Activated T-cell treated with anti-CD3 and anti-CD28 coated beads for 4 hours (primary cell): ENCODE data around the gene TMEM150A.
"Not testable (repeated sequence)": the region's sequence is repeated elsewhere in the genome, so short reads cannot be mapped to it uniquely, and the experiment has no call there.

ENCODE experiments used
- DNase-seq: peaks from one replicate; pipeline ENCODE4 v3.0.0-alpha.2; 2020

Gene TMEM150A, protein sequence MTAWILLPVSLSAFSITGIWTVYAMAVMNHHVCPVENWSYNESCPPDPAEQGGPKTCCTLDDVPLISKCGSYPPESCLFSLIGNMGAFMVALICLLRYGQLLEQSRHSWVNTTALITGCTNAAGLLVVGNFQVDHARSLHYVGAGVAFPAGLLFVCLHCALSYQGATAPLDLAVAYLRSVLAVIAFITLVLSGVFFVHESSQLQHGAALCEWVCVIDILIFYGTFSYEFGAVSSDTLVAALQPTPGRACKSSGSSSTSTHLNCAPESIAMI

DNA sequence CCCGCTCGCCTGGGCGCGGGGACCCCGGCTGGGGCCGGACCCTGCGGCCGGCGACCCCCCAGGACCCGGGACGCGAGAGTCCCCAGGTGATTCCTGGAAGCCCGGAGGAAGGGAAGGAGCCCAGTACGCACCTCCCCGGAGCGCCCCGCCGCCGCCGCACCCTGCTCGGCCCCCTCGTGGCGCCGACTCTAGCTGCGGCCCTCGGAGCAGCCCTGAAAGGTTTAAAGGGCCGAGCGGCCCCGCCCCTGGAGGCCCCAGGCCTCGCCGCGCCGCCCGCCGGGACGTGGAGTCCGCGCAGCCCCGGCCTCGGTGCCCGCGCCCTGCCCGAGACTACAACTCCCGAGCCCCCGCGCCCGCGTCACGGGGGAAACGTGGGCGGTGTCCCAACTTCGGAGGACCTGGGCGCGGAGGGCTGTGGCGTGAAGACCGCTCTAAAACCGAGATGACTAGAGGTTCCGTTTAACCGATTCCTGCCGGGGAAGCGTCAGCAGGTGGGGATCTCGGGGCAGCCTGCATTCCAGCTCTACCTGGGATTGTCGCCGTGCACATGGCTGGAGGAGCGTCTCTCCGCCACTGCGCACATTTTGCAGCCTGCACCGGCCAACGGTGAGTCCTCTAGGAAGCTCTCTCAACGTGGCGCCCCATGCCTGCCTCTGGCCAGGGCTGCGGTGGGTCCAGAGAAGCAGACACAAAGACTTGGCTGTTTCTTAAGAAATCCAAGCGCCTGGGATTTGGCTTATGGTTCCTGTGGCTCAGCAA, at the start of gene TMEM150A:
Gene TMEM150A (minus strand): TSS at position 223 of the 759 bp plus-strand sequence. CDS start 750 bp downstream, outside the sequence.
- DNase-seq = peak; percentile 76

DNA sequence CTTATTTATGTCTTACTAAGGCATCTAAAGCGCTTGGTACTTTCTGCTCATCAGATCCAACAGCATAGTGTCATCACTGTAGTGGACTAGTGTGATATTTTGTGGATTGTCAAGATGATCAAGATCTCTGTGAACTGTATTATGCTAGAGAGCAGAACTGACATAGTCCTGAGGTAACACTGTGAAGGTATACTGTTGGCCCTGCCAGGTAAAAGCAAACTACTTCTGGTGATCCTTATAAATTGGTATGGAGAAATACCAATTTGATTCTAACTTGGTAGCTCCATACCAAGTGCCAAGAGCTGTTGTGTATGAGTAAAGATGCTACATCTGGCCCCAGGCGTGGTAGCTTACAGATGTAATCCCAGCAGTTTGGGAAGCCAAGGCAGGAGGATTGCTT, 49.6 kb upstream of the TMEM150A start:
- DNase-seq = no peak

DNA sequence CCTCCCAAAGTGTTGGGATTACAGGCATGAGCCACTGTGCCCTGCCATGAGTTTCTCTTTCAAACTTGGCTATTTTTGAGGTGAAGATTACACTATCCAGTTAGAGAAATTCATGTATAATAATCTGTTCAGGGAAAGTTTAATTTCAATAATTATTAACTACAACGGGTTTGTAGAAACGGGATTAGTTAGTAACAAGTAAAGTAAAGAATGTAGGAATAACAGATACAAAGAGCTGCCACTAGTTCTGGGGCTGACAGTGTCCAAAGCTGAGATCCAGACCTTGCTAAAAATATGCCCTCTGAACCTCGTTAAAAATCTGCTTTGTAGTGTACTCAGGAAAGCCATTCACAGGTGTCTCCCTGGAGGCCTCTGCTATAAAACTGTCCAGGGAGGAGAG, 48.6 kb upstream of the TMEM150A start:
- DNase-seq = no peak

DNA sequence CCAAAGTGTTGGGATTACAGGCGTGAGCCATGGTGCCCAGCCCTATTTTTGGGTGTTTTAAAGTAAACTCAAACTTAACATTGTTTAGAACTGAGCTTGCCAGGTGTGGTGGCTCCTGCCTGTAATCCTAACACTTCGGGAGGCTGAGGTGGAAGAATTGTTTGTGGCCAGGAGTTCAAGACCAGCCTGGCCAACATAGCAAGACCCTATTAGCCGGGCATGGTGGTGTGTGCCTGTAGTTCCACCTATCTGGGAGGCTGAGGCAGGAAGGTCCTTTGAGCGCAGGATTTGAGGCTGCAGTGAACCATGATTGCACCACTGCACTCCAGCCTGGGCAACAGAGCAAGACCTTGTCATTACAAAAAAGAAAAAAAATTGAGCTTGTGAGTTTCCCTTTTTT, 48.0 kb upstream of the TMEM150A start:
- DNase-seq = no peak

DNA sequence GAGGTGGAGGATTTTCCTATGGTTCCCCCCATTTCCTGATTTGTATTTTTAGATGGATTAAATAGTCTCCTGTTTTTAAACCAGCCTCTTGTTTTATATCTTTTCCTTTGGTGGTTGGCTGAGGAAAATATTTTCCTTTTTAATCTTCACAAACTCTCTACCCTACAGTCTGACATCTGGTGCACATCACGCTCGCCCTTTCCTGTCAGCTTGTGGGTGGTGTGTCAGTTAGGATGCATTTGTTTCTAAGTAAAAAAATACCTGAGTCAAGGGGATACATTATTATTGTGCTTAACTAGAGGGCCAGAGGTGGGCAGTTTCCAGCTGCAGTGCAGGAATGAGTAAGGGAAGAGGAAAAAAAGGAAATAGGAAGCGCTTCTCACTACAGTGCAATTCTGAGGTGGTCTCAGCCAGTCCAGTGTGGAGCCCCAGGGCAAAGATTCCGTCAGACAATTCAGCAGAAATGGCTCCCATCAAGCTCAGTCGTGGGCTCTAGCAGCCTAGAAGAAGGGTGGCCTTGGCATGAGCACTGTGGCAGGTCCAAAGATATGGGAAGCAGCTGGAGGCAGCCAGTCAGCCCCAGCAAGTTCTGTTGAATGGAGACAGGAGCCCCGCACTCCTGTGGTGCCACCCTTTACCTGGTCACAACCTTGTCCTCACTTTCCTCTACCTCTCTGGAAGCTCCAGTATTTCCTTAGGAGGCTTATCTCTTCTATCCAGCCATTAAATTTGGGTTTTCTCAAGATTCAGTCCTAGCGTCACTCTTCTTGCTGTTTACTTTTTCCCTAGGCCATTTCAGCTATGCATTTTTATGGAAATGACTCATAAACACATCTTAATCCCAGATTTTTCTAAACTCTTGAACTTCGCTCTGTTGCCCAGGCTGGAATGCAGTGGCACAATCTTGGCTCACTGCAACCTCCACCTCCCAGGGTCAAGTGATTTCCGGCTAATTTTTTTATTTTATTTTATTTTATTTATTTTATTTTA, 47.0 kb upstream of the TMEM150A start:
- DNase-seq = no peak

DNA sequence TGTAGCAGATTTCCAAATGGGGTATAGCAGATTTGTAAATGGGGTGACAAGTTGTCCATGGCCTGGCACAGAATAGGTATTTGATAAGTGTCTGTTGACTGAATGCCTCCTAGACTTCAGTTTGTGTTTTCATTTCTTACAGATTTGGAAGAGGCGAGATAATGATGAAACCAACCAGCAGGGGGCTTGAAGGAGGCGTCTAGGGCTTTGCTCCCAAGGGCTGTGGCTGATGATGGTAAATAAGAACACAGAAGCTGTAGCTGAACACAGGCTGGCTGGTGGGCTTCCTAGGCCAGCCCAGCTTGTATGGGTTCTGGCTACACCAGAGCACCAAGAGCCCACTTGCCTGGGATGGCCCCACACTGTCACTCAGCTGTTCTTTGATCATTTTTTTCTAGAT, 46.1 kb upstream of the TMEM150A start:
- DNase-seq = no peak

DNA sequence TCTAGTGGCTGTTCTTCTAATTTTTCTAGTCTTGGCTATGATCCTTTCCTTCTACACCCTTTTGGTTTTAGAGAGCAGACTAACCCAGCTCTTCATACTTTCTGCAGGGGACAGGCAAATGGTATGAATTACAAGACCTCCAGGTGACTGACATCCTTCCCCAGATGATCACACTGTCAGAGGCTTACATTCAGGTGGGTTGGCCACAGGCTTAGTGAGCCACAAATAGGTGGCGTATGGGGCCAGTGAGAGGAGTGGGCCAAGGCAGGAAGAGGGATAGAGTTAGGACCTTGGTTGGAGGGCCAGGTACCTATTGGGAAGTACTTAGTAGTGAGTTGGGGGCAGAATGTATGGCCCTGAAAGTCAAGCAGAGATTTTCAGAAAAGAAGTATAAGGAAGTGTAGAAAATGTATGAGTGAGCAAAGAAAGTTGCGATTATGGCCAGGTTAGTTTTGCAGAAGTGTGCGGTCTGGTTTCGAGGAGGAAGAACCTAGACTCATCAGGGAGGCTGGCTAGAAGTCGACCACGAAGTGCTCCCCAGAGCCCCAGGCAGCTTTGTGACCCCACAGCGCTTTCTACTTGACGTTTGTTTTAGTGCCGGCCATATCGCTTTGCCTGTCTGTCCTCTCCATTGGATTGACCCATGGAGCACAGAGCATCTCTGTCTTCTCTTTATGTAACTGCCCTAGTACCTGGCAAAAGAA, 45.5 kb upstream of the TMEM150A start:
- DNase-seq = no peak

DNA sequence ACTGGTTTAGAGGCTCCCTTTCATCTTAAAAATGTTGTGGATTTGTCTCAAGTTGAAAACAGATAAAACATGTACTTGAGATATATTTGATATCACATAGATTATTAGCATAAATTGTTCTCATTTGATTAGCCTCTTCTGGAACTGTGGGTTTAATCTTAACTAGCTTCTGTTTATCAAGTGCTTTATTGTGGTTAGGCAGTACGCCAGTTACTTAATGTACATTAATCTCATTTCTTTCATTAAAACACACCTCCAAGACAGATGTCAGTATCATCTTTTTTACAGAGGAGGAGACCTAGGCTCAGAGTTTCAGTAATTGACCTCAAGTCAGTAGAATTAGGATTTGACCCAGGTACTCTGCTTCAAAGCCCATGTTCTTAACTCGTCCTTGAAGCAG, 43.7 kb upstream of the TMEM150A start:
- no peak for DNase-seq

DNA sequence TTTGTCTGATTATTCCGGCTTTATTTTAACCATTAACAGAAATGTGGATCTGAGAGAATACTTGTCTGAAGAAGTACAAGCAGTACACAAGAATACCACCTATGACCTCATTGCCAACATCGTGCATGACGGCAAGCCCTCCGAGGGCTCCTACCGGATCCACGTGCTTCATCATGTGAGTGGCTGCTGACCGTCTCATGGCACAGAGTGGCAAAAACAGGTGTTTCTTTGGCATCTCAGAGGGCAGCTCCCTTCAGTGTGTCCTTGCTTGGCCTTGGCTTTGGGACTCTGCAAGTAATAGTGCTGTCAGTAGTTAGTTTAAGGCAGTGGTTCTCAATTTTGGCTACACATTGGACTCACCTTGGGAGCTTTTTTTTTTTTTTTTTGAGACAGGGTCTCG, 42.4 kb upstream of the TMEM150A start:
- no peak for DNase-seq

DNA sequence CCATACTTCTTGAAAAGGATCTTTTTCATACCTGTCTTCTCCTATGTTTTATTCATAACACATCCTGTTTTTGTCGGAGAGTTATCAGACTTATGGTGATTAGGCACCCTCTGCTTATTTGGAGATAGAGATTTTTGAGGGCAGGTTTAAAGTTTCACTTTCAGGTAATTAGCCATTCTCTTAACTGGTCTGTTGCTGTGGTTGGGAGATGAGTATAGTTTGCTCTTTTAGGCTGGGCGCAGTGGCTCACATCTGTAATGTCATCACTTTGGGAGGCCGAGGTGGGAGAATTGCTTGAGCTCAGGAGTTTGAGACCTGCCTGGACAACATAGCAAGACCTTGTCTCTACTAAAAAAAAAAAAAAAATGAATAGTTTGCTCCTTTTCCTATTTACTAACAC, 40.2 kb upstream of the TMEM150A start:
- DNase-seq = no peak

DNA sequence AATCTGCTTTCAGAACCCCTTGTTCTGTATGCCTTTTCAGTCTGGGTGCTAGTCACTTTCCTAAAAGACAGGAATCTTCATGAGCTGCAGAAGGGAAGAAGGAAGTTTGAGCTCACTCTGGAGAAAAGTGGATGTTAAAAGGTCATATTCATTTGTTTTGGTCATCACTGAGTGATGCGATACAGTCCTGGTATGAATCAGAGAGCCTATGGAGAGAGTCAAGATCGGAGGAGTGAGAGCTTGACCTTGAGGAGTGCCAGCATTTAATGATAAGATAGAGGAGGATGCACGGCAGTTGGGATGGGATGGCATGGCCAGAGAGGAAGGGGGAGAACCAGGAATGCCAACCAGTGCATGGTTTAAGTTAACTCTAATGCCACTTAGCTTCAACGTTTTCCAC, 33.1 kb upstream of the TMEM150A start:
- DNase-seq = no peak

DNA sequence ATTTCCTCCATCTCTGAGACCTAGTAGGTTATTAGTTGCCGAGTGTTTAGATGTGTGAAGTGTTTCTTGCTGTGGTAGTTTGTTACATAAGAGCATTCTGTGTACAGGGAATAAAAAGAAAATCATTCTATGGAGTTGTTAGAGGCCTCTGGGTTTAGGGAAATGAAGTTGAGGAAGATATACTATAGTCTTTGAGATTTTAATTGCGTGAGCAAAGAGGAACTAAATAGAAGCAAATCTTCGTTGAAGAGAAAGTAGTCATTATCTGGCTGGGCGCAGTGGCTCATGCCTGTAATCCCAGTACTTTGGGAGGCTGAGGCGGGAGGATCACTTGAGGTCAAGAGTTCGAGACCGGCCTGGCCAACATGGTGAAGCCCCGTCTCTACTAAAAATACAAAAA, 32.5 kb upstream of the TMEM150A start:
- DNase-seq = no peak

DNA sequence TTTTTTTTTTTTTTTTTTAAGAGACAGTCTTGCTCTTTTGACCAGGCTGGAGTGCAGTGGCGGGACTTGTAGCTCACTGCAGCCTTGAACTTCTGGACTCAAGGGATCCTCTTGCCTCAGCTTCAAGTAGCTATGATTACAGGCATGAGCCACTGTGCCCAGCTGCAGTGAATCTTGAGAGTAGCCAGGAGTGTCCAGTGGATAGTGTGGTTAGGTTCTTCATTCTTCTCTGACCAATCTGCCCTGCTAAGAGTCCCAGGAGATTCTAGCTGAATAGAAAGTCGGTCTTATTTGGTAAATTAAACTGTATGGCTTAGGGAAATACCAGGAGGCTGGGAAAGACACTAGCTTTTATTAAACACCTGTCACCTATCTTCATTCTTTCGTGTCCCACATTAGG, 28.8 kb upstream of the TMEM150A start:
- no peak for DNase-seq

DNA sequence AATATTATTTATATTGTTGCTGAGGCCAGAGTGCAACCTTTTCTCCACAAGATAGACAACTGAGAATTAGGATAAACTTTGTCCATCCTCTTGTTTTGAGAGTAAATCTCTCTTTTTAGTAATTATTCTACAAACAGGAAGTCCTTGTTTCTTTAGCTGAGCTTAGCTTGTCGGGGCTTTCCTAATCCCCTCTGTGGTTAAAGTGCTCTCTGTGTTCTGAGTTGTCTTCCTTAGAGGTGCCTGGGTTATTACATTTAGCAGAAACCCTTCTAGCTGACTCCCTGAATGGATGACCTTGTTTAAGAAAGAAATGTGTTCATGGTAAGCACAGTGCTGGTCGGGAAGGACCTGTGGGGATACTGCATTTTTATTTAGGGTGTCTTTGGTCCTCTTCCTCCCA, 26.2 kb upstream of the TMEM150A start:
- DNase-seq = no peak

DNA sequence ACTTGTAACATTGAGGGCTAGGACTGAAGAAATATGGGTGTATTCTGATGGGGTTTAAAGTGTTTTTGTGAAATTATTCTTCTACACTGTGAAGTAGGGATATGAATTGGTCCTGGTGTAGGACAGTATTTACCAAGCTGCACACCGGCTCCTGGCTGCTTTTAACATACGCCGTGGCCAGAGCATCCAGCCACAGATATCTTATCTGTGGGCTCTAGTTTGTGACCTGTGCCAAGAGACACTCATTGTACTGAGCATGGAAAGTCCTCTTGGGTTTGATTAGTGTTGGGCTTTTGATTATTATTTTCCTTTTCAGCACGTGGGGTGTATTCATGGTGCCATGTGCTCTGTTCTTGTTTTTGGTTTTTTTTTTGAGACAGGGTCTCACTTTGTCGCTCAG, 21.5 kb upstream of the TMEM150A start:
- DNase-seq = no peak

DNA sequence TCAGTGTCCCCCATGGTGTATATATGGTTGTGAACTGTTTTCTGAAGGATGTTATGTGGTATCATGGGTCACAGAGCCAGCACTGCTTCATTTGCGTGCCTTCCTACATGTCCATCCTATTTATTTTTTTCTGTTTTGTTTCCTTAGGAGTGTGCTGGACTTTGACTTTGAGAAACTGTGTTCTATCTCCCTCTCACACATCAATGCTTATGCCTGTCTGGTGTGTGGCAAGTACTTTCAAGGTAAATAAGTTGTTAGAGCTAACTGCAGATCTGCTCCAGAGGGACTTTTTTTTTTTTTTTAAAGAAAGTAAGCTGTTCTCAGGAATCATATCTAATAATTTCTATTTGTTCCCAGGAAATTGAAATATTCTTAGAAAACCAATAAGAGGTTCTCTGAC, 18.8 kb upstream of the TMEM150A start:
- DNase-seq = no peak

DNA sequence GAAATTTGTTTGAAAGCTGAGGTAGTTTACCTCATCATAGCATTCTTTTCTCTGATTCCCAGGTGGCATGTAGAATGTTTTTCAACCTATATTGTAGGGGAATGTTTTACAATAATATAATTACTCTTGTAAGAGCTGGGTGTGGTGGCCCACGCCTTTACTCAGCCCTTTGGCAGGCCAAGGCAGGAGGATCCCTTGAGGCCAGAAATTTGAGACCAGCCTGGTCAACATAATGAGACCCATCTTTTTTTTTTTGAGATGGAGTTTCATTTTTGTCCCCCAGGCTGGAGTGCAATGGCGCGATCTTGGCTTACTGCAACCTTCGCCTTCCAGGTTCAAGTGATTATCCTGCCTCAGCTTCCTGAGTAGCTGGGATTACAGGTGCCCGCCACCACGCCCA, 17.1 kb upstream of the TMEM150A start:
- DNase-seq = no peak

DNA sequence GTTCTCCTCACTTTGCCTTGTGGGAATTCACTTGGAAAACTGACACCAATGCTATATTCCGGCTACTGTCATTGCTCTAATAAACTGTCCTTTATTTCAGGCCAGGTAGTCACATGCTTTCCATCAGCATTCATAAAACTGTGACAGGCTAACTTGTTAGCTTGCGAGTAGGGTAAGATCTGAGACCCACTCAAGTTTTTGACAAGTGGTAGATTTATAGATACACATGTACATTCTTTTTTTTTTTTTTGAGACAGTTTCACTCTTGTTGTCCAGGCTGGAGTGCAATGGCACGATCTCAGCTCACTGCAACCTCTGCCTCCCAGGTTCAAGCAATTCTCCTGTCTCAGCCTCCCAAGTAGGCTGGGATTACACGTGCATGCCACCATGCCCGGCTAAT, 15.2 kb upstream of the TMEM150A start:
- not testable (repeated sequence) for DNase-seq

DNA sequence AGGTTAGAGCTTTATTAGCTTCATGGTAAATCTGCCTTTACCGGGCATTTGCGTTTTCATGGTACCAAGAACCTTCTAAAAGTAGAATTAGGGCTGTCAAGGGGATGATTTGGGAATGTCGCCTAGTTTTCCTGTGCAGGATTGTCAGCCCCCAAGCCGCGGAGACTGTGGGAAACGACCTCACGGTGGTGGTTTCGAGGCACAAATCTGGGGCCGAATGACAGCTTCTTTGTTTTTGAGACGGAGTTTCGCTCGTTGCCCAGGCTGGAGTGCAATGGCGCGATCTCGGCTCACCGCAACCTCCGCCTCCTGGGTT, 12.9 kb upstream of the TMEM150A start:
- DNase-seq = no peak

DNA sequence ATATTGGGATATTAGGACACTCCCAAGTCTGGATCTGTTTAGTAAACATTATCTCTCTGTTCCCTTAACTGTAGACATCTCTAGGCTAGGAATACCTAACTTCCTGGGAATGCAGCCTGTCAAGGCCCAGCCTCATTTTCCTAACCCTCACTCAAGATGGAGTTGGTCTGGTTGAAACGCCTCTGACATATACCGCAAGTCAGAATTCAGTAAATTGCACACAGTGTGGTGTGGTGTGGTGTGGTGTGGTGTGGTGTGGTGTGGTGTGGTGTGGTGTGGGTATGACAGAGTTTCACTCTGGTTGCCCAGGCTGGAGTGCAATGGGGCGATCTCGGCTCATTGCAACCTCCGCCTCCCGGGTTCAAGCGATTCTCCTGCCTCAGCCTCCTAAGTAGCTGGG, 12.3 kb upstream of the TMEM150A start:
- not testable (repeated sequence) for DNase-seq

DNA sequence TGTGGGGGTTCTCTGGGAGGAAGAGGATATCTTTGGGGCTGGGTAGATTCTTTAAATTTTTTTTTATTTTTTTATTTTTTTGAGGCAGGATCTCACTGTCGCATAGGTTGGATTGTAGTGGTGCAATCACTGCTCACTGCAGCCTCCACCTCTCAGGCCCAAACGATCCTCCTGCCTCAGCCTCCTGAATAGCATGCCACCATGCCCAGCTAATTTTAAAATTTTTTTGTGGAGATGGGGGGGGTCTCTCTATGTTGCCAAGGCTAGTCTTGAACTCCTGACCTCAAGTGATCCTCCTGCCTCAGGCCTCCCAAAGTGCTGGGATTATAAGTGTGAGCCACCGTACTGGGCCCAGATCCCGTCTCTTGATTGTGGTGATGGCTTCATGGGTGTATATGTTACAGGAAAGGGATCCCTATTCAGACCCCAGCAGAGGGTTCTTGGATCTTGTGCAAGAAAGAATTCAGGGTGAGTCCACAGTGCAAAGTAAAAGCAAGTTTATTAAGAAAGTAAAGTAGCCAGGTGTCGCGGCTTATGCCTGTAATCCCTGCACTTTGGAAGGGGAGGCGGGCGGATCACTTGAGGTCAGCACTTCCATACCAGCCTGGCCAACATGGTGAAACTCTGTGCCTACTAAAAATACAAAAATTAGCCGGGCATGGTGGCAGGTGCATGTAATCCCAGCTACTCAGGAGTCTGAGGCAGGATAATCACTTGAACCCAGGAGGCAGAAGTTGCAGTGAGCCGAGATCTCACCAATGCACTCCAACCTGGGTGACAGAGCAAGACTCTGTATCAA, 11.4 kb upstream of the TMEM150A start:
- DNase-seq = no peak
